HepG2 (cell line): ENCODE data around the gene WNT3A. TPM values are rescaled to one million over a fixed set of nuclear protein-coding genes. Genes with fewer than 3 reads are reported as not detected.
A peak's percentile ranks its signal among the peaks of the same experiment; 100 is the strongest.

Experiments
- ATAC-seq: fragments of 200-7000 bp; cut with Tn5 transposase; 3 replicates; pipeline ENCODE4 v1.9.1; 2020; ENCODE audit warnings: mild to moderate bottlenecking, moderate library complexity
- BruUV-seq: library from RNA; stranded (reverse); fragments of 400-500 nt; replicated peaks from 2 replicates; lab custom pipeline; 2021; lab: Mats Ljungman, UMichigan
- CTCF ChIA-PET: fragments of 300-600 bp; formaldehyde crosslinking; extraction: SDS; loops from one replicate; lab custom pipeline; 2021; ENCODE audit warnings: low total read pairs, inconsistent platforms, low intra/inter-chr PET ratio; lab: Yijun Ruan, JAX
- POLR2A ChIA-PET: fragments of 350-600 bp; sonication (Branson Sonifier 250); formaldehyde crosslinking; loops from one replicate; lab custom pipeline; 2020; ENCODE audit warnings: antibody characterized with exemption, inconsistent platforms; lab: Yijun Ruan, JAX
- DNase-seq: peaks from one replicate; pipeline ENCODE4 v3.0.0-alpha.2; 2015; ENCODE audit warnings: low spot score
- FAIRE-seq: peaks from 3 replicates; lab custom pipeline; 2011; peaks lifted over from hg19 to GRCh38; lab: Jason Lieb, UNC
- H2AFZ ChIP-seq: one replicate; pipeline ENCODE4 v1.6.1; 2011; ENCODE audit warnings: low read length, inconsistent platforms
- H3K27ac ChIP-seq: fragments of 300-600 bp; 3 replicates; pipeline ENCODE4 v1.8.0; 2011; ENCODE audit warnings: mixed run types, mild to moderate bottlenecking, mixed read lengths, low read length, inconsistent platforms; ENCODE audit not compliant: insufficient read depth; ENCODE audit errors: extremely low read length
- H3K27me3 ChIP-seq, 2 experiments: fragments of 200-600 bp in 1 of 2; 2 replicates in 1 of 2; 3 replicates in 1 of 2; pipeline versions ENCODE4 v1.6.0 to v1.8.0; 2011; ENCODE audit warnings: low read length in 2 of 2, mild to moderate bottlenecking in 2 of 2, moderate library complexity in 2 of 2, inconsistent platforms in 1 of 2; ENCODE audit not compliant: insufficient read depth in 2 of 2, control insufficient read depth in 1 of 2
- H3K36me3 ChIP-seq, 2 experiments: fragments of 200-600 bp in 1 of 2; replicated peaks in 1 of 2; 2 replicates in 1 of 2; 3 replicates in 1 of 2; pipeline versions ENCODE4 v1.5.1 to v1.8.0; 2011; ENCODE audit warnings: low read length in 2 of 2, inconsistent platforms in 1 of 2; ENCODE audit not compliant: insufficient read depth in 2 of 2, control insufficient read depth in 1 of 2
- H3K4me1 ChIP-seq: 2 replicates; pipeline ENCODE4 v1.5.1; 2012; ENCODE audit warnings: low read length, inconsistent platforms; ENCODE audit not compliant: insufficient read depth
- H3K4me2 ChIP-seq: 2 replicates; pipeline ENCODE4 v1.6.0; 2011; ENCODE audit warnings: low read depth, low read length, inconsistent platforms
- H3K4me3 ChIP-seq, 3 experiments: fragments of 200-600 bp in 1 of 3; sonication (generic), shearing (Covaris generic) in 1 of 3; replicated peaks in 1 of 3; 2 replicates each; pipeline ENCODE4 v1.5.1; 2011 to 2016; ENCODE audit warnings: low read length in 3 of 3, inconsistent platforms in 2 of 3, low read depth in 2 of 3, mild to moderate bottlenecking in 2 of 3, control low read depth in 1 of 3, mixed read lengths in 1 of 3; ENCODE audit not compliant: insufficient read depth in 1 of 3
- H3K79me2 ChIP-seq: one replicate; pipeline ENCODE4 v1.6.1; 2011; ENCODE audit warnings: low read length, inconsistent platforms; ENCODE audit not compliant: insufficient read depth
- H3K9ac ChIP-seq: 2 replicates; pipeline ENCODE4 v1.6.0; 2011; ENCODE audit warnings: mild to moderate bottlenecking, low read depth, low read length, inconsistent platforms; ENCODE audit not compliant: insufficient read depth
- H3K9me3 ChIP-seq: 2 replicates; pipeline ENCODE4 v1.5.1; 2012; ENCODE audit warnings: mild to moderate bottlenecking, low read length
- H4K20me1 ChIP-seq: 2 replicates; pipeline ENCODE4 v1.6.0; 2011; ENCODE audit warnings: inconsistent platforms, mild to moderate bottlenecking, low read length, moderate library complexity; ENCODE audit not compliant: insufficient read depth
- CBFB ChIP-seq: sonication (generic); formaldehyde crosslinking; IDR thresholded peaks from 2 replicates; pipeline ENCODE4 v1.4.0; 2020; ENCODE audit warnings: missing genetic modification reagents
- CCAR2 ChIP-seq: fragments of 200-400 bp; formaldehyde crosslinking; optimal IDR thresholded peaks from 2 replicates; pipeline ENCODE3; 2018; ENCODE audit warnings: low read depth, mild to moderate bottlenecking, low read length, moderate library complexity
- ESRRA ChIP-seq: sonication (generic); formaldehyde crosslinking; IDR thresholded peaks from 2 replicates; pipeline ENCODE4 v1.5.1; 2020; ENCODE audit warnings: mild to moderate bottlenecking, low read depth, missing genetic modification reagents
- RAD21 ChIP-seq: fragments of 450-650 bp; formaldehyde crosslinking; IDR thresholded peaks from 2 replicates; pipeline ENCODE4 v1.5.0; 2020; ENCODE audit warnings: mild to moderate bottlenecking
- ZFP62 ChIP-seq: sonication (generic); formaldehyde crosslinking; IDR thresholded peaks from 2 replicates; pipeline ENCODE4 v1.4.0; 2020; ENCODE audit warnings: missing genetic modification reagents
- WGBS: methylation state at CpG from one replicate; pipeline ENCODE4 v1.1.6; 2017; ENCODE audit warnings: low lambda C conversion rate; 5-methylcytosine and 5-hydroxymethylcytosine counted together
- in situ Hi-C: cut with HindIII; loops from 2 replicates; pipeline ENCODE4 v1.10.0; 2017; ENCODE audit warnings: low pct_unique_long_range_greater_than_20kb; ENCODE audit not compliant: extremely low pct_ligation_motif_present
- intact Hi-C: fragments of 100-400 bp; cut with micrococcal nuclease; formaldehyde crosslinking; loops from one replicate; pipeline ENCODE4 v1.10.0; 2022; ENCODE audit not compliant: unreplicated experiment
- polyA plus RNA-seq, 8 experiments: library from polyadenylated mRNA; depleted of rRNA in 3 of 8; stranded (reverse) in 7 of 8; unstranded in 1 of 8; fragments of >200 nt; fragmentation: Illumina TruSeq in 4 of 8; extraction: Trizol in 4 of 8; gene quantifications; 2 replicates each; pipeline versions ENCODE4 v1.2.1 to v1.2.3, GENCODE V29; 2011 to 2016; ENCODE audit warnings: low read depth in 4 of 8, missing spikeins in 1 of 8, mixed read lengths in 1 of 8; ENCODE audit not compliant: insufficient read depth in 1 of 8
- total RNA-seq, 5 experiments: library from RNA; depleted of rRNA; stranded (reverse); fragments of >200 nt; fragmentation: Illumina TruSeq; extraction: Trizol; gene quantifications; 2 replicates each; pipeline ENCODE4 v1.2.3, GENCODE V29; 2016; ENCODE audit warnings: low read depth in 1 of 5
- TF ChIP-seq, protein P1 (sequence below): sonication (generic); formaldehyde crosslinking; IDR thresholded peaks from 2 replicates; pipeline ENCODE4 v1.4.0; 2020; ENCODE audit warnings: mild to moderate bottlenecking, missing genetic modification reagents

Gene WNT3A
- total and polyA plus RNA-seq, 2 of the 13 experiments (the other 11 are each of a cell fraction or from before 2014, with no cell fraction given): not detected

DNA sequence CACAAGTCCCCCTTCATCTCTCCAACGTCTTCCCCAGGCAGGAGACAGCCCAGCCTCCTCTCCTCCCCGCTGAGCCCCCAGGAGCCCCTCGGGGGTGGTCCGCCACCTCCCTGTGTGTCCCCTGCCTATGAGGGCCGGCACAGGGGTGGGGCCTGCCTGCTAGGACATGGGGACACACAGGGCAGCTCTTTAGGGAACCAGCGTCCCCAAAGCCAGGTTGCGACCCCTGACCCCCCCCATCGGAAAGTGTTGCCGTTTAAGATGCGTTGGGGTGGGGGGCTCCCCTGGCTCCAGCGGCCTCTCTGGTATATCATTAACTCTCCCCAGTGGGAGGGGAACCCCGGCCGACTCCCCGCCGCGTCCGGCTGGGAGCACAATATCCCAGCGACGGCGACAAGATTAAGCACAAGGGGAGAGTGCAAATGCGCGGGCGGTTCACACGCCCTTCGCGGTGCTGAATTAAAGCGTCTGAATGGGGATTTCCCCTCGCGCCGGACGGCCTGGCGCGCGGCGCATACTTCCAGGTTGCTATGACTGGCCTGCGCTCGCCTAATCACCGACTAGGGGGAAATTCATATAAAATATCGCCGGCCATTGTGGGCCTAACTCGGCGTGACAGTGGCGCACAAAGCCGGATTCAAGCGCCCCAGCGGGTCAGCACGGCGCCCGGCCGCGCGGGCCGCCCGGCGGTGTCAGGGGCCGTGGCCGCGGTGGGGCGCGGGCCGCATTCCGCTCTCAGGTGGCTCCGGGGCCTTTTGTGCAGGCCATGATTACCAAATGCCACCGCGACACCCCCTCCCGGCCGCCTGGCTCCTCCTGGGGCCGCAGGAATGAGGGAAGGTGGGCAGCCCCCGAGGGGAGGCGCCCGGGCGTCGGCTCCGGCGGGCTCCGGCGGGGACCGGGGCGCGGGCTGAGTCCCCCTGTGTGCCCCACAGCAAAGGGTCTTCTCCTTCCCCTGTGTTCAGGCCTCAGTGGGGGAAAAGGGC is 30.9 kb downstream of the WNT3A start:
- ATAC-seq: no peak; the same call in 1 of the 3 replicates
- no peak overlapping the region for H3K27ac ChIP-seq
- H3K4me1 ChIP-seq: no peaks in the 10 kb centered on the region
- no peak for FAIRE-seq
- peaks cover 3 to 46% of the 10 kb centered on the region in 2 experiments; a peak in 4 of 5 replicates for H3K27me3 ChIP-seq
- TF ChIP-seq CBFB (CRISPR knock-in tag) (no peak), ZFP62 (CRISPR knock-in tag) (no peak)
- ChIA-PET CTCF (no interaction called here), POLR2A (no interaction called here)
- H3K4me3 ChIP-seq: 0 out of 6 replicates have a peak overlapping the region, but pooled peaks of 1 of the 3 experiments have one; percentile 10
- intact Hi-C loops: no loop called here
- H3K4me2 ChIP-seq: peak overlapping the region; percentile 27; the same call in 1 of the 2 replicates
- no peak overlapping the region for H2AFZ ChIP-seq
- WGBS: 31% methylated on average over 32 of the region's 80 CpGs
- no peak for DNase-seq
- H3K9me3 ChIP-seq: no peaks in the 10 kb centered on the region
- H3K36me3 ChIP-seq: no peaks in the 10 kb centered on the region
- no peak overlapping the region for H3K9ac ChIP-seq
- in situ Hi-C loops: no loop called here
- BruUV-seq: no TSS peak
- no peaks in the 10 kb centered on the region for H4K20me1 ChIP-seq
- H3K79me2 ChIP-seq: no peaks in the 10 kb centered on the region

GRCh38 chr1:228038387-228039005 is 31.7 kb downstream of the WNT3A start:
- Histone ChIP-seq H3K36me3 (no peaks in the 10 kb centered on the region), H3K27me3 (peaks cover 3 to 46% of the 10 kb centered on the region in 2 experiments; a peak in 4 of 5 replicates), H3K4me3 (no peak overlapping the region), H3K79me2 (no peaks in the 10 kb centered on the region), H3K4me2 (no peak overlapping the region), H3K27ac (no peak overlapping the region), H3K4me1 (no peaks in the 10 kb centered on the region), H4K20me1 (no peaks in the 10 kb centered on the region), H3K9ac (no peak overlapping the region), H2AFZ (no peak overlapping the region), H3K9me3 (no peaks in the 10 kb centered on the region)
- 80% methylated on average over 1 of the region's 11 CpGs for WGBS
- ChIA-PET POLR2A (no interaction called here), CTCF (no interaction called here)
- no peak for FAIRE-seq
- intact Hi-C loops (no loop called here), in situ Hi-C loops (no loop called here)
- no peak for ATAC-seq
- TF ChIP-seq ESRRA (no peak), CCAR2 (no peak), RAD21 (CRISPR knock-in tag) (no peak)
- TF ChIP-seq, protein P1, sequence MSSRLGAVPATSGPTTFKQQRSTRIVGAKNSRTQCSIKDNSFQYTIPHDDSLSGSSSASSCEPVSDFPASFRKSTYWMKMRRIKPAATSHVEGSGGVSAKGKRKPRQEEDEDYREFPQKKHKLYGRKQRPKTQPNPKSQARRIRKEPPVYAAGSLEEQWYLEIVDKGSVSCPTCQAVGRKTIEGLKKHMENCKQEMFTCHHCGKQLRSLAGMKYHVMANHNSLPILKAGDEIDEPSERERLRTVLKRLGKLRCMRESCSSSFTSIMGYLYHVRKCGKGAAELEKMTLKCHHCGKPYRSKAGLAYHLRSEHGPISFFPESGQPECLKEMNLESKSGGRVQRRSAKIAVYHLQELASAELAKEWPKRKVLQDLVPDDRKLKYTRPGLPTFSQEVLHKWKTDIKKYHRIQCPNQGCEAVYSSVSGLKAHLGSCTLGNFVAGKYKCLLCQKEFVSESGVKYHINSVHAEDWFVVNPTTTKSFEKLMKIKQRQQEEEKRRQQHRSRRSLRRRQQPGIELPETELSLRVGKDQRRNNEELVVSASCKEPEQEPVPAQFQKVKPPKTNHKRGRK (CRISPR knock-in tag): no peak
- BruUV-seq: no TSS peak
- no peak for DNase-seq
